Measurements from ENCODE around the gene ANGPTL8.

Gene ANGPTL8

GRCh38 chr19:11244846-11245589, 5.6 kb downstream of the ANGPTL8 start:
- Histone ChIP-seq H3K27ac (ENCODE audit: low read depth, low read length) (peak overlapping the region; percentile 54), H3K36me3 (ENCODE audit: control insufficient read depth in 5 of 5, insufficient read depth in 5 of 5, low read length in 5 of 5) (peaks cover 0 to 59% (median 47%) of the 10 kb centered on the region in 5 donors), H3K4me3 (ENCODE audit: low read depth in 1 of 5, low read length in 5 of 5) (no peak overlapping the region), H3K27me3 (ENCODE audit: control insufficient read depth in 5 of 5, insufficient read depth in 4 of 5, low read length in 5 of 5) (no peaks in the 10 kb centered on the region), H3K9ac (ENCODE audit: low read length in 5 of 5) (no peak overlapping the region), H3K9me3 (ENCODE audit: control insufficient read depth in 5 of 5, low read length in 5 of 5) (no peaks in the 10 kb centered on the region), H3K4me1 (ENCODE audit: control insufficient read depth in 5 of 5, insufficient read depth in 5 of 5, low read length in 5 of 5) (peaks cover 6 to 51% (median 39%) of the 10 kb centered on the region in 5 donors)

DNA sequence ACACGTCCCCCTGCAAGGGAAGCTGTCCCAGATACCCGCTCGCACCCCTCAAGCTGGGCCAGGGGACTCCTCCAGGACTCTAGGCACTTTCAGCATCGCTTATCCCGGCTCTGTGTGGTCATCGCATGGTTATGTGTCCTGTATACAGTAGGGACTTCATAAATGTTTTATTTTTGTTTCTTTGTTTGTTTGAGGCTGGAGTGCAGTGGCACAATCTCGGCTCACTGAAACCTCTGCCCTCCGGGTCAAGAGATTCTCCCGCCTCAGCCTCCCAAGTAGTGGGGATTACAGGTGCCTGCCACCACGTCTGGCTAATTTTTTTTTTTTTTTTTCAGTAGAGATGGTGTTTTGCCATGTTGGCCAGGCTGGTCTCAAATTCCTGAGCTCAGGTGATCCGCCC, 7.5 kb downstream of the ANGPTL8 start:
- H3K27ac ChIP-seq (ENCODE audit: low read depth, low read length) = peak overlapping the region; percentile 65
- no peak overlapping the region for H3K9ac ChIP-seq (ENCODE audit: low read length in 5 of 5)
- no peaks in the 10 kb centered on the region for H3K9me3 ChIP-seq (ENCODE audit: control insufficient read depth in 5 of 5, low read length in 5 of 5)
- no peaks in the 10 kb centered on the region for H3K27me3 ChIP-seq (ENCODE audit: control insufficient read depth in 5 of 5, insufficient read depth in 4 of 5, low read length in 5 of 5)
- no peak overlapping the region for H3K4me3 ChIP-seq (ENCODE audit: low read depth in 1 of 5, low read length in 5 of 5)
- H3K36me3 ChIP-seq (ENCODE audit: control insufficient read depth in 5 of 5, insufficient read depth in 5 of 5, low read length in 5 of 5) = peaks cover 2 to 64% (median 47%) of the 10 kb centered on the region in 5 donors
- H3K4me1 ChIP-seq (ENCODE audit: control insufficient read depth in 5 of 5, insufficient read depth in 5 of 5, low read length in 5 of 5) = peaks cover 6 to 42% (median 31%) of the 10 kb centered on the region in 5 donors

DNA sequence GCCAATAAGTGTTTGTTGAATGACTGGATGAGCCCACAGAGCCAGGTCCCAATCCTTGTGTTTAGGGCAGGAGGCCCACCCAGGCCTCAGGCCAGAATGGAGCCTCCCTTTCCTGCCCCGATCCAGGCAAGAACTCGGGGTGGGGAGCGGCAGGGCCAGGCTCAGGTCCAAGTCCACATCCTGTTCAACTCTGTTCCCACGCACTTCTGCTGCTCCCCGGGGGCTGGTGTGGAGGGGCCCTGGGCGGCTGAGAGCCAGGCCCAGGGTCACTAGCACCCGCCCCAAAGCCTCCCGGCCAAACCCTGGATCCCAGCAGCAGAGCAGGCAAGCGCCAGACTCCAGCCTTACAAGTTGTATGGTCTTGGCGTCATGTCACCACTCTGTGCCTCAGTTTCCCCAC, 8.0 kb downstream of the ANGPTL8 start:
- Histone ChIP-seq H3K4me3 (ENCODE audit: low read depth in 1 of 5, low read length in 5 of 5) (no peak overlapping the region), H3K36me3 (ENCODE audit: control insufficient read depth in 5 of 5, insufficient read depth in 5 of 5, low read length in 5 of 5) (peaks cover 2 to 66% (median 48%) of the 10 kb centered on the region in 5 donors), H3K27me3 (ENCODE audit: control insufficient read depth in 5 of 5, insufficient read depth in 4 of 5, low read length in 5 of 5) (no peaks in the 10 kb centered on the region), H3K9ac (ENCODE audit: low read length in 5 of 5) (peak overlapping the region in 1 of 5 donors; percentile 16), H3K4me1 (ENCODE audit: control insufficient read depth in 5 of 5, insufficient read depth in 5 of 5, low read length in 5 of 5) (peaks cover 6 to 46% (median 29%) of the 10 kb centered on the region in 5 donors), H3K27ac (ENCODE audit: low read depth, low read length) (peak overlapping the region; percentile 65), H3K9me3 (ENCODE audit: control insufficient read depth in 5 of 5, low read length in 5 of 5) (no peaks in the 10 kb centered on the region)

GRCh38 chr19:11247934-11248333, 8.5 kb downstream of the ANGPTL8 start:
- H3K9ac ChIP-seq (ENCODE audit: low read length in 5 of 5) = peak overlapping the region in 1 of 5 donors; percentile 16
- H3K27ac ChIP-seq (ENCODE audit: low read depth, low read length) = peak overlapping the region; percentile 65

DNA sequence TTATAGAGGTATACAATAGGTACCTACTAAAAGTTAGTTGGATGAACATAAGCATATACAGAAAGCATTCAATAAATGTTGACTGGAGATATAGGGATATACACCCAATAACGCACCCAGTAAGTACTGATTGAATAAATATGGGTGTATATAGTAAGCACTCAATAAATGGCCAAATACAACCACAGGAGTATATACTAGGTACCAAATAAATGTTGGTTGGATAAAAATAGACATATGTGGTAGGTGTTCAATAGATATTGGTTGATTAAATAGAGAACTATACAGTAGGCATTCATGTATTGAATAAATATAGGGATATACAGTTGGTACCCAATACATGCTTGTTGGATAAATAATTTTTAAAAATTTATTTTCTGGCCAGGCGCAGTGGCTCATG, 9.4 kb downstream of the ANGPTL8 start:
- peaks cover 2 to 59% (median 47%) of the 10 kb centered on the region in 5 donors for H3K36me3 ChIP-seq (ENCODE audit: control insufficient read depth in 5 of 5, insufficient read depth in 5 of 5, low read length in 5 of 5)

More at GRCh38 chr19:11247934-11248333, 8.5 kb downstream of the ANGPTL8 start:
- H3K4me3 ChIP-seq (ENCODE audit: low read depth in 1 of 5, low read length in 5 of 5) = no peak overlapping the region
- H3K36me3 ChIP-seq (ENCODE audit: control insufficient read depth in 5 of 5, insufficient read depth in 5 of 5, low read length in 5 of 5) = peaks cover 2 to 64% (median 48%) of the 10 kb centered on the region in 5 donors
- no peaks in the 10 kb centered on the region for H3K27me3 ChIP-seq (ENCODE audit: control insufficient read depth in 5 of 5, insufficient read depth in 4 of 5, low read length in 5 of 5)
- peaks cover 6 to 50% (median 24%) of the 10 kb centered on the region in 5 donors for H3K4me1 ChIP-seq (ENCODE audit: control insufficient read depth in 5 of 5, insufficient read depth in 5 of 5, low read length in 5 of 5)
- H3K9me3 ChIP-seq (ENCODE audit: control insufficient read depth in 5 of 5, low read length in 5 of 5) = no peaks in the 10 kb centered on the region

GRCh38 chr19:11251217-11251616, 11.8 kb downstream of the ANGPTL8 start:
- Histone ChIP-seq H3K36me3 (ENCODE audit: control insufficient read depth in 5 of 5, insufficient read depth in 5 of 5, low read length in 5 of 5) (peaks cover 2 to 49% (median 36%) of the 10 kb centered on the region in 5 donors), H3K4me1 (ENCODE audit: control insufficient read depth in 5 of 5, insufficient read depth in 5 of 5, low read length in 5 of 5) (peaks cover 4 to 60% (median 28%) of the 10 kb centered on the region in 5 donors), H3K9ac (ENCODE audit: low read length in 5 of 5) (no peak overlapping the region), H3K27ac (ENCODE audit: low read depth, low read length) (no peak overlapping the region), H3K4me3 (ENCODE audit: low read depth in 1 of 5, low read length in 5 of 5) (no peak overlapping the region), H3K9me3 (ENCODE audit: control insufficient read depth in 5 of 5, low read length in 5 of 5) (no peaks in the 10 kb centered on the region), H3K27me3 (ENCODE audit: control insufficient read depth in 5 of 5, insufficient read depth in 4 of 5, low read length in 5 of 5) (no peaks in the 10 kb centered on the region)

More for the DNA sequence above, 9.4 kb downstream of the ANGPTL8 start:
- H3K9me3 ChIP-seq (ENCODE audit: control insufficient read depth in 5 of 5, low read length in 5 of 5) = no peaks in the 10 kb centered on the region
- H3K4me3 ChIP-seq (ENCODE audit: low read depth in 1 of 5, low read length in 5 of 5) = no peak overlapping the region
- no peaks in the 10 kb centered on the region for H3K27me3 ChIP-seq (ENCODE audit: control insufficient read depth in 5 of 5, insufficient read depth in 4 of 5, low read length in 5 of 5)
- no peak overlapping the region for H3K9ac ChIP-seq (ENCODE audit: low read length in 5 of 5)
- peaks cover 4 to 52% (median 23%) of the 10 kb centered on the region in 5 donors for H3K4me1 ChIP-seq (ENCODE audit: control insufficient read depth in 5 of 5, insufficient read depth in 5 of 5, low read length in 5 of 5)
- no peak overlapping the region for H3K27ac ChIP-seq (ENCODE audit: low read depth, low read length)

DNA sequence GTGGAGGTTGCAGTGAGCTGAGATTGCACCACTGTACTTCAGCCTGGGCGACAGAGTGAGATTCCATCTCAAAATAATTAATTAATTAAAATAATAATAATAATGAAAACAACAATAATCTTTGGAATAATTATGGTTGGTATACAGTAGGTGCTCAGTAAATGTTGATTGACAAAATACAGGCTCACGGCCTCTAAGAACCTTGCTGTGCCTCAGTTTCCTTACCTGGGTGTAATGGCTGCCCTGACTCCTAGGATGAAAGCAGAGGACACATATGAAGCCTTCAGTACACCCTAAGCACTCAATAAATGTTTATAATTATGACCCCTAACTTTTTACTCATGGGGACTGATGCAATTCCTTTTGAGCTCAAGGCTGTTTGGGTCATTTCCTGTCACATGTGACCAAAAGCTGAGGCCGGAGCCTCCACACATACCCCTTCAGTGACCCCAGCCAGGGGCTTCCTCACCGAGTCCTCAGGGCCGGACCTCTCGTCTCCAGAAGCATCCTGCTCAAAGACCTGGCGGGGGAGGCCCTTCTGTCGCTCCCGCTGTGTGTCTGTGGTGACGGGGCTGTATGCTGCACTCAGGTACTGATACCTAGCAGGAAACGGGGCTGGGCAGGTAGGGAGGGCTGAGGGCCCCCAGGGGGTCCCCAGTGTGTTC, 12.4 kb downstream of the ANGPTL8 start:
- Histone ChIP-seq H3K27ac (ENCODE audit: low read depth, low read length) (no peak overlapping the region), H3K27me3 (ENCODE audit: control insufficient read depth in 5 of 5, insufficient read depth in 4 of 5, low read length in 5 of 5) (no peaks in the 10 kb centered on the region), H3K9me3 (ENCODE audit: control insufficient read depth in 5 of 5, low read length in 5 of 5) (no peaks in the 10 kb centered on the region), H3K4me3 (ENCODE audit: low read depth in 1 of 5, low read length in 5 of 5) (no peak overlapping the region), H3K9ac (ENCODE audit: low read length in 5 of 5) (no peak overlapping the region), H3K36me3 (ENCODE audit: control insufficient read depth in 5 of 5, insufficient read depth in 5 of 5, low read length in 5 of 5) (peaks cover 2 to 44% (median 34%) of the 10 kb centered on the region in 5 donors), H3K4me1 (ENCODE audit: control insufficient read depth in 5 of 5, insufficient read depth in 5 of 5, low read length in 5 of 5) (peaks cover 6 to 58% (median 31%) of the 10 kb centered on the region in 5 donors)

- peaks cover 2 to 38% (median 30%) of the 10 kb centered on the region in 5 donors for H3K36me3 ChIP-seq (ENCODE audit: control insufficient read depth in 5 of 5, insufficient read depth in 5 of 5, low read length in 5 of 5)
- peak overlapping the region in 1 of 5 donors; percentile 26 for H3K4me3 ChIP-seq (ENCODE audit: low read depth in 1 of 5, low read length in 5 of 5)
- peaks cover 2 to 48% (median 24%) of the 10 kb centered on the region in 5 donors for H3K4me1 ChIP-seq (ENCODE audit: control insufficient read depth in 5 of 5, insufficient read depth in 5 of 5, low read length in 5 of 5)
- no peaks in the 10 kb centered on the region for H3K27me3 ChIP-seq (ENCODE audit: control insufficient read depth in 5 of 5, insufficient read depth in 4 of 5, low read length in 5 of 5)
- peak overlapping the region in 1 of 5 donors; percentile 54 for H3K9ac ChIP-seq (ENCODE audit: low read length in 5 of 5)
- H3K27ac ChIP-seq (ENCODE audit: low read depth, low read length) = peak overlapping the region; percentile 54
- H3K9me3 ChIP-seq (ENCODE audit: control insufficient read depth in 5 of 5, low read length in 5 of 5) = no peaks in the 10 kb centered on the region
Observed at GRCh38 chr19:11252665-11253355, 13.4 kb downstream of the ANGPTL8 start.

DNA sequence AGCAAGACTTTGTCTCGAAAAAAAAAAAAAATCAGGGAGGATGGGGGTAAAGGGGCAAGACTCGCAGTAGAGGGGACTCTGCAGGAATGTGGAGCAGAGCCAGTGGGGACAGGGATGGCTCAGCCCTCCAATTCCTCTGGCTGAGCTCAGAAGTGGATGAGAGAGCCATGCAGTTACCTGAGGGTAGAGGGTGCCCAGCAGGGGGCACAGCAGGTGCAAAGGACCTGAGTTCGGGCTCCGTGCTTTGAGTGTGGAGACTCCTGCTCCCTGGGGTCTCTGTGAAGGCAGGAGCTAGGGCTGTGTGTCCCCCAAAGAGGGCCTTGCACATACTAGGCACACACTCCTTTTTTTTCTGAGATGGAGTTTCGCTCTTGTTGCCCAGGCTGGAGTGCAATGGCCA, 15.2 kb downstream of the ANGPTL8 start:
- H3K9ac ChIP-seq (ENCODE audit: low read length in 5 of 5) = no peak overlapping the region
- peaks cover 2 to 24% (median 22%) of the 10 kb centered on the region in 5 donors for H3K36me3 ChIP-seq (ENCODE audit: control insufficient read depth in 5 of 5, insufficient read depth in 5 of 5, low read length in 5 of 5)
- no peak overlapping the region for H3K4me3 ChIP-seq (ENCODE audit: low read depth in 1 of 5, low read length in 5 of 5)
- peaks cover 2 to 43% (median 16%) of the 10 kb centered on the region in 5 donors for H3K4me1 ChIP-seq (ENCODE audit: control insufficient read depth in 5 of 5, insufficient read depth in 5 of 5, low read length in 5 of 5)
- H3K27me3 ChIP-seq (ENCODE audit: control insufficient read depth in 5 of 5, insufficient read depth in 4 of 5, low read length in 5 of 5) = no peaks in the 10 kb centered on the region
- no peaks in the 10 kb centered on the region for H3K9me3 ChIP-seq (ENCODE audit: control insufficient read depth in 5 of 5, low read length in 5 of 5)
- no peak overlapping the region for H3K27ac ChIP-seq (ENCODE audit: low read depth, low read length)
